Stomach (tissue), 4 donors: ENCODE measurements around the gene P2RY12.

Experiments
- CTCF ChIP-seq, 7 experiments: fragments of 450-650 bp in 4 of 7; fragments of 200-600 bp in 3 of 7; sonication (generic) in 3 of 7; IDR thresholded peaks; one replicate each; pipeline ENCODE4 v1.5.1; 2016 to 2019; ENCODE audit warnings: antibody characterized with exemption in 7 of 7, control low read depth in 2 of 7, mild to moderate bottlenecking in 1 of 7
- EP300 ChIP-seq: sonication (generic); formaldehyde crosslinking; IDR thresholded peaks from one replicate; pipeline ENCODE4 v1.6.1; 2017; ENCODE audit warnings: antibody characterized with exemption
- POLR2A ChIP-seq, 4 donors: fragments of 450-650 bp; IDR thresholded peaks; one replicate each; pipeline ENCODE4 v1.6.1; 2016; ENCODE audit warnings: antibody characterized with exemption in 4 of 4, control low read depth in 2 of 4, mild to moderate bottlenecking in 1 of 4, moderate library complexity in 1 of 4
- POLR2AphosphoS5 ChIP-seq, 3 donors: sonication (generic); formaldehyde crosslinking; IDR thresholded peaks; one replicate each; pipeline ENCODE4 v1.6.1; 2016; ENCODE audit warnings: antibody characterized with exemption in 3 of 3

GRCh38 chr3:151350656-151351055 is 33.9 kb downstream of the P2RY12 start:
- TF ChIP-seq POLR2AphosphoS5 (IDR thresholded peaks at IDR 0.05) (no peak), CTCF (IDR thresholded peaks at IDR 0.05) (no peak), EP300 (no peak), POLR2A (IDR thresholded peaks at IDR 0.05) (no peak)
